ENCODE measurements around the gene PPP3R1.

Gene PPP3R1

GRCh38 chr2:68230241-68231060 is 21.9 kb downstream of the PPP3R1 start:
- Histone ChIP-seq H3K23ac (ENCODE audit: low read length in 2 of 2) (no peak overlapping the region), H3K4me1 (ENCODE audit: control insufficient read depth, insufficient read depth, low read depth, low read length) (peaks cover 3% of the 10 kb centered on the region), H2BK5ac (ENCODE audit: low read depth, low read length, poor library complexity, severe bottlenecking) (no peak overlapping the region), H3K4me3 (ENCODE audit: insufficient read depth in 1 of 2, low read depth in 1 of 2, low read length in 2 of 2) (no peak overlapping the region), H4K8ac (ENCODE audit: low read length) (no peak overlapping the region), H3K4ac (ENCODE audit: low read depth in 1 of 2, low read length in 2 of 2) (no peak overlapping the region), H2BK120ac (ENCODE audit: low read depth, low read length) (no peak overlapping the region), H3K79me1 (replicated peaks; ENCODE audit: low read length, poor library complexity, severe bottlenecking) (no peaks in the 10 kb centered on the region), H2BK12ac (ENCODE audit: low read length in 2 of 2) (no peak overlapping the region), H3K14ac (ENCODE audit: low read length in 2 of 2) (no peak overlapping the region), H3K4me2 (ENCODE audit: low read length, poor library complexity, severe bottlenecking) (no peak overlapping the region), H3K36me3 (ENCODE audit: control insufficient read depth in 1 of 2, insufficient read depth in 2 of 2, low read depth in 1 of 2, low read length in 2 of 2) (no peaks in the 10 kb centered on the region), H3K27ac (ENCODE audit: low read length, poor library complexity, severe bottlenecking) (peak overlapping the region; percentile 72), H4K91ac (ENCODE audit: low read length) (no peak overlapping the region), H3K9me3 (ENCODE audit: control insufficient read depth, low read length) (no peaks in the 10 kb centered on the region), H3K9ac (ENCODE audit: low read length) (no peak overlapping the region), H2AFZ (ENCODE audit: low read depth, low read length) (no peak overlapping the region), H2BK15ac (ENCODE audit: low read depth, poor library complexity, severe bottlenecking) (no peak overlapping the region), H3K18ac (ENCODE audit: low read depth in 1 of 2, low read length in 2 of 2) (no peak overlapping the region), H3K27me3 (ENCODE audit: control insufficient read depth in 1 of 2, insufficient read depth in 1 of 2, low read length in 2 of 2) (no peaks in the 10 kb centered on the region), H2AK5ac (ENCODE audit: low read length, severe bottlenecking) (no peak overlapping the region)
- 79% methylated on average over 3 of the region's 5 CpGs for WGBS
- peak; percentile 41 for DNase-seq

- H2BK15ac ChIP-seq (ENCODE audit: low read depth, poor library complexity, severe bottlenecking), result no peak overlapping the region
- no peak overlapping the region for H2AK5ac ChIP-seq (ENCODE audit: low read length, severe bottlenecking)
- H3K14ac ChIP-seq (ENCODE audit: low read length in 2 of 2), result no peak overlapping the region
- H3K4ac ChIP-seq (ENCODE audit: low read depth in 1 of 2, low read length in 2 of 2), result no peak overlapping the region
- H3K36me3 ChIP-seq (ENCODE audit: control insufficient read depth in 1 of 2, insufficient read depth in 2 of 2, low read depth in 1 of 2, low read length in 2 of 2), result no peaks in the 10 kb centered on the region
- H4K91ac ChIP-seq (ENCODE audit: low read length), result no peak overlapping the region
- H3K9me3 ChIP-seq (ENCODE audit: control insufficient read depth, low read length), result no peaks in the 10 kb centered on the region
- DNase-seq, result no peak
- H3K9ac ChIP-seq (ENCODE audit: low read length), result peak overlapping the region; percentile 5
- 88% methylated on average over 1 of the region's 2 CpGs for WGBS
- no peak overlapping the region for H3K27ac ChIP-seq (ENCODE audit: low read length, poor library complexity, severe bottlenecking)
- no peak overlapping the region for H2BK120ac ChIP-seq (ENCODE audit: low read depth, low read length)
- H2BK5ac ChIP-seq (ENCODE audit: low read depth, low read length, poor library complexity, severe bottlenecking), result no peak overlapping the region
- peaks cover 3% of the 10 kb centered on the region for H3K4me1 ChIP-seq (ENCODE audit: control insufficient read depth, insufficient read depth, low read depth, low read length)
- H3K4me3 ChIP-seq (ENCODE audit: insufficient read depth in 1 of 2, low read depth in 1 of 2, low read length in 2 of 2), result no peak overlapping the region
- H2BK12ac ChIP-seq (ENCODE audit: low read length in 2 of 2), result no peak overlapping the region
- H3K4me2 ChIP-seq (ENCODE audit: low read length, poor library complexity, severe bottlenecking), result no peak overlapping the region
- no peak overlapping the region for H4K8ac ChIP-seq (ENCODE audit: low read length)
- no peaks in the 10 kb centered on the region for H3K27me3 ChIP-seq (ENCODE audit: control insufficient read depth in 1 of 2, insufficient read depth in 1 of 2, low read length in 2 of 2)
- no peak overlapping the region for H2AFZ ChIP-seq (ENCODE audit: low read depth, low read length)
- peaks cover 1% of the 10 kb centered on the region for H3K79me1 ChIP-seq (replicated peaks; ENCODE audit: low read length, poor library complexity, severe bottlenecking)
- no peak overlapping the region for H3K18ac ChIP-seq (ENCODE audit: low read depth in 1 of 2, low read length in 2 of 2)
- no peak overlapping the region for H3K23ac ChIP-seq (ENCODE audit: low read length in 2 of 2)
These were observed 25.5 kb downstream of the PPP3R1 start for GRCh38 chr2:68226794-68227193.

GRCh38 chr2:68225119-68225632 is 27.2 kb downstream of the PPP3R1 start:
- Histone ChIP-seq H3K4me1 (ENCODE audit: control insufficient read depth, insufficient read depth, low read depth, low read length) (peaks cover 3% of the 10 kb centered on the region), H3K4me2 (ENCODE audit: low read length, poor library complexity, severe bottlenecking) (no peak overlapping the region), H4K91ac (ENCODE audit: low read length) (no peak overlapping the region), H3K18ac (ENCODE audit: low read depth in 1 of 2, low read length in 2 of 2) (no peak overlapping the region), H3K79me1 (replicated peaks; ENCODE audit: low read length, poor library complexity, severe bottlenecking) (peaks cover 1% of the 10 kb centered on the region), H3K27me3 (ENCODE audit: control insufficient read depth in 1 of 2, insufficient read depth in 1 of 2, low read length in 2 of 2) (no peaks in the 10 kb centered on the region), H3K36me3 (ENCODE audit: control insufficient read depth in 1 of 2, insufficient read depth in 2 of 2, low read depth in 1 of 2, low read length in 2 of 2) (peaks cover 0 to 3% of the 10 kb centered on the region in 2 experiments), H2AFZ (ENCODE audit: low read depth, low read length) (no peak overlapping the region), H3K23ac (ENCODE audit: low read length in 2 of 2) (no peak overlapping the region), H2BK120ac (ENCODE audit: low read depth, low read length) (no peak overlapping the region), H3K4me3 (ENCODE audit: insufficient read depth in 1 of 2, low read depth in 1 of 2, low read length in 2 of 2) (no peak overlapping the region), H3K4ac (ENCODE audit: low read depth in 1 of 2, low read length in 2 of 2) (no peak overlapping the region), H2BK12ac (ENCODE audit: low read length in 2 of 2) (no peak overlapping the region), H3K14ac (ENCODE audit: low read length in 2 of 2) (no peak overlapping the region), H3K9ac (ENCODE audit: low read length) (peak overlapping the region; percentile 40), H2AK5ac (ENCODE audit: low read length, severe bottlenecking) (no peak overlapping the region), H3K27ac (ENCODE audit: low read length, poor library complexity, severe bottlenecking) (peak overlapping the region; percentile 20), H2BK15ac (ENCODE audit: low read depth, poor library complexity, severe bottlenecking) (no peak overlapping the region), H2BK5ac (ENCODE audit: low read depth, low read length, poor library complexity, severe bottlenecking) (no peak overlapping the region), H4K8ac (ENCODE audit: low read length) (no peak overlapping the region), H3K9me3 (ENCODE audit: control insufficient read depth, low read length) (no peaks in the 10 kb centered on the region)
- WGBS, result 20% methylated on average over 2 of the region's 2 CpGs
- peak; percentile 53 for DNase-seq

- Histone ChIP-seq H3K4ac (ENCODE audit: low read depth in 1 of 2, low read length in 2 of 2) (no peak overlapping the region), H2BK12ac (ENCODE audit: low read length in 2 of 2) (no peak overlapping the region), H3K27ac (ENCODE audit: low read length, poor library complexity, severe bottlenecking) (no peak overlapping the region), H4K91ac (ENCODE audit: low read length) (no peak overlapping the region), H2AK5ac (ENCODE audit: low read length, severe bottlenecking) (no peak overlapping the region), H3K4me2 (ENCODE audit: low read length, poor library complexity, severe bottlenecking) (no peak overlapping the region), H3K14ac (ENCODE audit: low read length in 2 of 2) (no peak overlapping the region), H3K27me3 (ENCODE audit: control insufficient read depth in 1 of 2, insufficient read depth in 1 of 2, low read length in 2 of 2) (no peaks in the 10 kb centered on the region), H4K8ac (ENCODE audit: low read length) (no peak overlapping the region), H3K23ac (ENCODE audit: low read length in 2 of 2) (no peak overlapping the region), H3K9ac (ENCODE audit: low read length) (no peak overlapping the region), H3K4me3 (ENCODE audit: insufficient read depth in 1 of 2, low read depth in 1 of 2, low read length in 2 of 2) (no peak overlapping the region), H3K9me3 (ENCODE audit: control insufficient read depth, low read length) (no peaks in the 10 kb centered on the region), H2BK15ac (ENCODE audit: low read depth, poor library complexity, severe bottlenecking) (no peak overlapping the region), H3K4me1 (ENCODE audit: control insufficient read depth, insufficient read depth, low read depth, low read length) (no peaks in the 10 kb centered on the region), H3K18ac (ENCODE audit: low read depth in 1 of 2, low read length in 2 of 2) (no peak overlapping the region), H2BK120ac (ENCODE audit: low read depth, low read length) (no peak overlapping the region), H2AFZ (ENCODE audit: low read depth, low read length) (no peak overlapping the region), H3K79me1 (replicated peaks; ENCODE audit: low read length, poor library complexity, severe bottlenecking) (peaks cover 1% of the 10 kb centered on the region), H2BK5ac (ENCODE audit: low read depth, low read length, poor library complexity, severe bottlenecking) (no peak overlapping the region), H3K36me3 (ENCODE audit: control insufficient read depth in 1 of 2, insufficient read depth in 2 of 2, low read depth in 1 of 2, low read length in 2 of 2) (peaks cover 0 to 5% of the 10 kb centered on the region in 2 experiments)
- 63% methylated on average over 1 of the region's 2 CpGs for WGBS
- no peak for DNase-seq
These were observed 28.9 kb downstream of the PPP3R1 start for GRCh38 chr2:68223419-68223818.
